HepG2 (cell line): ENCODE results near the gene CDKN1C. TPM values are rescaled to one million over a fixed set of nuclear protein-coding genes. Genes with fewer than 3 reads are reported as not detected.
A peak's percentile ranks its signal among the peaks of the same experiment; 100 is the strongest.

Source experiments
- ATAC-seq: fragments of 200-7000 bp; cut with Tn5 transposase; 3 replicates; pipeline ENCODE4 v1.9.1; 2020; ENCODE audit warnings: mild to moderate bottlenecking, moderate library complexity
- BruUV-seq: library from RNA; stranded (reverse); fragments of 400-500 nt; replicated peaks from 2 replicates; lab custom pipeline; 2021; lab: Mats Ljungman, UMichigan
- CTCF ChIA-PET: fragments of 300-600 bp; formaldehyde crosslinking; extraction: SDS; loops from one replicate; lab custom pipeline; 2021; ENCODE audit warnings: low total read pairs, inconsistent platforms, low intra/inter-chr PET ratio; lab: Yijun Ruan, JAX
- POLR2A ChIA-PET: fragments of 350-600 bp; sonication (Branson Sonifier 250); formaldehyde crosslinking; loops from one replicate; lab custom pipeline; 2020; ENCODE audit warnings: antibody characterized with exemption, inconsistent platforms; lab: Yijun Ruan, JAX
- DNase-seq: peaks from one replicate; pipeline ENCODE4 v3.0.0-alpha.2; 2015; ENCODE audit warnings: low spot score
- FAIRE-seq: peaks from 3 replicates; lab custom pipeline; 2011; peaks lifted over from hg19 to GRCh38; lab: Jason Lieb, UNC
- H2AFZ ChIP-seq: one replicate; pipeline ENCODE4 v1.6.1; 2011; ENCODE audit warnings: low read length, inconsistent platforms
- H3K27ac ChIP-seq: fragments of 300-600 bp; 3 replicates; pipeline ENCODE4 v1.8.0; 2011; ENCODE audit warnings: mixed run types, mild to moderate bottlenecking, mixed read lengths, low read length, inconsistent platforms; ENCODE audit not compliant: insufficient read depth; ENCODE audit errors: extremely low read length
- H3K27me3 ChIP-seq, 2 experiments: fragments of 200-600 bp in 1 of 2; 2 replicates in 1 of 2; 3 replicates in 1 of 2; pipeline versions ENCODE4 v1.6.0 to v1.8.0; 2011; ENCODE audit warnings: low read length in 2 of 2, mild to moderate bottlenecking in 2 of 2, moderate library complexity in 2 of 2, inconsistent platforms in 1 of 2; ENCODE audit not compliant: insufficient read depth in 2 of 2, control insufficient read depth in 1 of 2
- H3K36me3 ChIP-seq, 2 experiments: fragments of 200-600 bp in 1 of 2; replicated peaks in 1 of 2; 2 replicates in 1 of 2; 3 replicates in 1 of 2; pipeline versions ENCODE4 v1.5.1 to v1.8.0; 2011; ENCODE audit warnings: low read length in 2 of 2, inconsistent platforms in 1 of 2; ENCODE audit not compliant: insufficient read depth in 2 of 2, control insufficient read depth in 1 of 2
- H3K4me1 ChIP-seq: 2 replicates; pipeline ENCODE4 v1.5.1; 2012; ENCODE audit warnings: low read length, inconsistent platforms; ENCODE audit not compliant: insufficient read depth
- H3K4me2 ChIP-seq: 2 replicates; pipeline ENCODE4 v1.6.0; 2011; ENCODE audit warnings: low read depth, low read length, inconsistent platforms
- H3K4me3 ChIP-seq, 3 experiments: fragments of 200-600 bp in 1 of 3; sonication (generic), shearing (Covaris generic) in 1 of 3; replicated peaks in 1 of 3; 2 replicates each; pipeline ENCODE4 v1.5.1; 2011 to 2016; ENCODE audit warnings: low read length in 3 of 3, inconsistent platforms in 2 of 3, low read depth in 2 of 3, mild to moderate bottlenecking in 2 of 3, control low read depth in 1 of 3, mixed read lengths in 1 of 3; ENCODE audit not compliant: insufficient read depth in 1 of 3
- H3K79me2 ChIP-seq: one replicate; pipeline ENCODE4 v1.6.1; 2011; ENCODE audit warnings: low read length, inconsistent platforms; ENCODE audit not compliant: insufficient read depth
- H3K9ac ChIP-seq: 2 replicates; pipeline ENCODE4 v1.6.0; 2011; ENCODE audit warnings: mild to moderate bottlenecking, low read depth, low read length, inconsistent platforms; ENCODE audit not compliant: insufficient read depth
- H3K9me3 ChIP-seq: 2 replicates; pipeline ENCODE4 v1.5.1; 2012; ENCODE audit warnings: mild to moderate bottlenecking, low read length
- H4K20me1 ChIP-seq: 2 replicates; pipeline ENCODE4 v1.6.0; 2011; ENCODE audit warnings: inconsistent platforms, mild to moderate bottlenecking, low read length, moderate library complexity; ENCODE audit not compliant: insufficient read depth
- TBP ChIP-seq: sonication (generic); formaldehyde crosslinking; IDR thresholded peaks from 2 replicates; pipeline ENCODE4 v1.5.0; 2020; ENCODE audit warnings: missing genetic modification reagents
- ZBED4 ChIP-seq: sonication (generic); formaldehyde crosslinking; IDR thresholded peaks from 2 replicates; pipeline ENCODE4 v1.4.0; 2020; ENCODE audit warnings: missing genetic modification reagents, borderline replicate concordance
- ZKSCAN8 ChIP-seq: IDR thresholded peaks from 2 replicates; pipeline ENCODE4 v1.6.1; 2016; ENCODE audit warnings: borderline replicate concordance, missing genetic modification reagents, missing compliant biosample characterization
- ZNF629 ChIP-seq: sonication (generic); formaldehyde crosslinking; conservative IDR thresholded peaks from 2 replicates; pipeline ENCODE4 v1.5.0; 2020; ENCODE audit warnings: missing genetic modification reagents
- WGBS: methylation state at CpG from one replicate; pipeline ENCODE4 v1.1.6; 2017; ENCODE audit warnings: low lambda C conversion rate; 5-methylcytosine and 5-hydroxymethylcytosine counted together
- in situ Hi-C: cut with HindIII; loops from 2 replicates; pipeline ENCODE4 v1.10.0; 2017; ENCODE audit warnings: low pct_unique_long_range_greater_than_20kb; ENCODE audit not compliant: extremely low pct_ligation_motif_present
- intact Hi-C: fragments of 100-400 bp; cut with micrococcal nuclease; formaldehyde crosslinking; loops from one replicate; pipeline ENCODE4 v1.10.0; 2022; ENCODE audit not compliant: unreplicated experiment
- polyA plus RNA-seq, 8 experiments: library from polyadenylated mRNA; depleted of rRNA in 3 of 8; stranded (reverse) in 7 of 8; unstranded in 1 of 8; fragments of >200 nt; fragmentation: Illumina TruSeq in 4 of 8; extraction: Trizol in 4 of 8; gene quantifications; 2 replicates each; pipeline versions ENCODE4 v1.2.1 to v1.2.3, GENCODE V29; 2011 to 2016; ENCODE audit warnings: low read depth in 4 of 8, missing spikeins in 1 of 8, mixed read lengths in 1 of 8; ENCODE audit not compliant: insufficient read depth in 1 of 8
- total RNA-seq, 5 experiments: library from RNA; depleted of rRNA; stranded (reverse); fragments of >200 nt; fragmentation: Illumina TruSeq; extraction: Trizol; gene quantifications; 2 replicates each; pipeline ENCODE4 v1.2.3, GENCODE V29; 2016; ENCODE audit warnings: low read depth in 1 of 5

The CDKN1C gene
- total and polyA plus RNA-seq, 2 of the 13 experiments (the other 11 are each of a cell fraction or from before 2014, with no cell fraction given), result not detected

DNA sequence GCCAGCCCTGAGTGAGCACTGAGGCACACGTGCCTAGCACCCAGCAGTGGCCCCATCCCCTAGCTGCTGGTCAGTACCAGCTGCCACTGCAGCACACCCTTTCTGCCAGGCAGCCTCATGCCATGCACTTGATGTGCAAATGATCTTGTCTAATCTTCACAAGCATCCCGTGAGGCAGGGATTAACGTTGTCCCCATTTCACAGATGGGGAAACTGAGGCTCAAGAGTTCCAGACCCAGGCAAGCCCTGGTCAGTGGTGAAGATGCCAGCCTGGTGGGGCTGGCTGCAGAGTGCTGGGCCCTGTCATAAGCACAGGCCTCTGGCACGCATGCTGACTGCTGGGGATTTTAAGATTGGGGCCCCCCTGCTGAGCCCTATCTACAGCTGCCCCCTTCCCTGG, 8.4 kb upstream of the CDKN1C start:
- ChIA-PET CTCF (interaction anchor here (8.6 kb wide), 1 partner anchor 361 kb away, joined by 148 read pairs; no protein-coding TSS in a partner anchor), POLR2A (no interaction called here)
- BruUV-seq, result no TSS peak
- 100% methylated on average over 1 of the region's 4 CpGs for WGBS
- Histone ChIP-seq H3K79me2 (no peaks in the 10 kb centered on the region), H3K9me3 (no peaks in the 10 kb centered on the region), H3K27me3 (peaks cover 1 to 12% of the 10 kb centered on the region in 2 experiments; a peak in 4 of 5 replicates), H2AFZ (no peak overlapping the region), H3K9ac (no peak overlapping the region), H3K4me1 (peaks cover 31% of the 10 kb centered on the region), H3K36me3 (no peaks in the 10 kb centered on the region), H3K4me2 (no peak overlapping the region), H3K27ac (no peak overlapping the region), H4K20me1 (no peaks in the 10 kb centered on the region), H3K4me3 (no peak overlapping the region)
- FAIRE-seq (no peak), DNase-seq (no peak), ATAC-seq (no peak)
- intact Hi-C loops, result loop anchor here (2.0 kb wide), 1 partner anchor 465 kb away; no protein-coding TSS in a partner anchor
- in situ Hi-C loops, result no loop called here
- TF ChIP-seq TBP (no peak), ZBED4 (CRISPR knock-in tag) (no peak), ZNF629 (peak; percentile 86), ZKSCAN8 (CRISPR knock-in tag) (no peak)
